Left lung (tissue), 10 donors: ENCODE measurements around the gene FGF2. TPM values are rescaled to one million over a fixed set of nuclear protein-coding genes. Genes with fewer than 3 reads are reported as not detected.
"Not testable (repeated sequence)": the region's sequence is repeated elsewhere in the genome, so short reads cannot be mapped to it uniquely, and the experiment has no call there.

Experiments
- ATAC-seq: fragments of 200-7000 bp; cut with Tn5 transposase; one replicate; pipeline ENCODE4 v1.9.1; 2020; ENCODE audit warnings: moderate library complexity
- DNase-seq, 4 donors: peaks; one replicate each; pipeline ENCODE4 v3.0.0-alpha.2; 2013 to 2020
- H3K27ac ChIP-seq, 2 donors: fragments of 200-600 bp; sonication (generic) in 1 of 2; one replicate each; pipeline versions ENCODE4 v1.5.0 to v1.8.0; 2020 to 2021
- H3K27me3 ChIP-seq, 2 donors: fragments of 200-600 bp; sonication (generic) in 1 of 2; one replicate each; pipeline versions ENCODE4 v1.5.0 to v1.8.0; 2020 to 2021
- H3K36me3 ChIP-seq, 2 donors: fragments of 200-600 bp; sonication (generic) in 1 of 2; one replicate each; pipeline versions ENCODE4 v1.5.0 to v1.8.0; 2020 to 2021
- H3K4me1 ChIP-seq, 2 donors: fragments of 200-600 bp; one replicate each; pipeline ENCODE4 v1.8.0; 2021
- H3K4me3 ChIP-seq, 2 donors: fragments of 200-600 bp; sonication (generic) in 1 of 2; one replicate each; pipeline versions ENCODE4 v1.5.0 to v1.8.0; 2020 to 2021; ENCODE audit warnings: mild to moderate bottlenecking in 1 of 2
- H3K9me3 ChIP-seq, 2 donors: fragments of 200-600 bp; sonication (generic) in 1 of 2; one replicate each; pipeline versions ENCODE4 v1.5.0 to v1.8.0; 2020 to 2021
- intact Hi-C, 2 donors: fragments of 100-400 bp; cut with DNase I; formaldehyde crosslinking; loops; one replicate each; pipeline versions ENCODE4 v1.11.2 to v1.14.2; 2022
- polyA plus RNA-seq, 6 donors: library from polyadenylated mRNA; unstranded; fragments of 120-200 nt; gene quantifications; one replicate each; pipeline ENCODE4 v1.2.1, GENCODE V29; 2013; ENCODE audit not compliant: insufficient read length in 6 of 6
- total RNA-seq, 2 donors: library from RNA; stranded (reverse); fragmentation: NEBNext Ultra II Directional; extraction: Animal tissue kit (Norgen Biotek cat#: 25700); gene quantifications; one replicate each; pipeline ENCODE4 v1.2.1, GENCODE V29; 2021
- TF ChIP-seq, protein P1 (sequence below), 2 donors: fragments of 200-600 bp; sonication (generic) in 1 of 2; IDR thresholded peaks; one replicate each; pipeline versions ENCODE4 v1.5.0 to v1.8.0; 2021; ENCODE audit warnings: antibody characterized with exemption in 2 of 2
- donor health status: DM: no; HTN: yes; CAD: no.
- donor health status: DM: no; HTN: no; CAD: no.

Gene FGF2
- total and polyA plus RNA-seq, 8 donors: 6.5 to 14.7 (median 7.2) TPM

DNA sequence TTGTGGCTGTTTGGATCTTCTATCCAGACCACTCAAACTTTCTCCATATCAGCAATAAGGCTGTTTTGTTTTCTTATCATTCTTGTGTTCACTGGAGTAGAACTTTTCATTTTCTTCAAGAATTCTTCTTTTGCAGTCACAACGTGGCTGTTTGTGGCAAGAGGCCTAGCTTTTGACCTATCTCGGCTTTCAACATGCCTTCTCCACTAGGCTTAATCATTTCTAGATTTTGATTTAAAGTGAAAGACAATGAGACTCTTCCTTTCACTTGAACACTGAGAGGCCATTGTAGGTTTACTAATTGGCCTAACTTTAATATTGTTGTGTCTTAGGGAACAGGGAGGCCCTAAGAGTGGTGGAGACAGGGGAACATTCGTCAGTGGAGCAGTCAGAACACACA is 19.1 kb downstream of the FGF2 start:
- H3K27me3 ChIP-seq: no peaks in the 10 kb centered on the region
- H3K4me3 ChIP-seq: no peak overlapping the region
- TF ChIP-seq, protein P1, sequence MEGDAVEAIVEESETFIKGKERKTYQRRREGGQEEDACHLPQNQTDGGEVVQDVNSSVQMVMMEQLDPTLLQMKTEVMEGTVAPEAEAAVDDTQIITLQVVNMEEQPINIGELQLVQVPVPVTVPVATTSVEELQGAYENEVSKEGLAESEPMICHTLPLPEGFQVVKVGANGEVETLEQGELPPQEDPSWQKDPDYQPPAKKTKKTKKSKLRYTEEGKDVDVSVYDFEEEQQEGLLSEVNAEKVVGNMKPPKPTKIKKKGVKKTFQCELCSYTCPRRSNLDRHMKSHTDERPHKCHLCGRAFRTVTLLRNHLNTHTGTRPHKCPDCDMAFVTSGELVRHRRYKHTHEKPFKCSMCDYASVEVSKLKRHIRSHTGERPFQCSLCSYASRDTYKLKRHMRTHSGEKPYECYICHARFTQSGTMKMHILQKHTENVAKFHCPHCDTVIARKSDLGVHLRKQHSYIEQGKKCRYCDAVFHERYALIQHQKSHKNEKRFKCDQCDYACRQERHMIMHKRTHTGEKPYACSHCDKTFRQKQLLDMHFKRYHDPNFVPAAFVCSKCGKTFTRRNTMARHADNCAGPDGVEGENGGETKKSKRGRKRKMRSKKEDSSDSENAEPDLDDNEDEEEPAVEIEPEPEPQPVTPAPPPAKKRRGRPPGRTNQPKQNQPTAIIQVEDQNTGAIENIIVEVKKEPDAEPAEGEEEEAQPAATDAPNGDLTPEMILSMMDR (IDR thresholded peaks at IDR 0.05): no peak
- ATAC-seq (no peak), DNase-seq (no peak)
- H3K4me1 ChIP-seq: no peaks in the 10 kb centered on the region
- H3K9me3 ChIP-seq: no peaks in the 10 kb centered on the region
- H3K36me3 ChIP-seq: no peaks in the 10 kb centered on the region
- intact Hi-C loops: no loop called here
- no peak overlapping the region for H3K27ac ChIP-seq

DNA sequence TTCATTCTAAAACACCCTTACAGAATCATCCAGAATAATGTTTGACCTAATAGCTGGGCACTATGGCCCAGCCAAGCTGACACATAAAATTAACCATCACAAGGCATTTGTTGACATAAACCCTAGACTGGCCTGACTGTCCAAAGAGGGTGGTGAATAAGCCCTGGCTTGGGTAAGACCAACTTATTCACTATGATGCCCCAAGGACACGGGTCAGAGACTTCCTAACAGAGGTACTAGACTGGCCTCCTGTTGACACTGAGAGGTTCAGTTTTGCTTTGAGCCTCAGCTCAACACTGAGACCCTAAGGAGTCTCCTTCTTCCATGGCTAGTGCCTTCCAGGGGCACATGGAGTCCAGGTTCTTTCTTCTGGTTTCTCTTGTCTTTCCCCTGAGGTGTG is 21.3 kb downstream of the FGF2 start:
- H3K9me3 ChIP-seq: no peaks in the 10 kb centered on the region
- H3K4me1 ChIP-seq: no peaks in the 10 kb centered on the region
- no peak overlapping the region for H3K4me3 ChIP-seq
- no peaks in the 10 kb centered on the region for H3K27me3 ChIP-seq
- TF ChIP-seq, protein P1 (IDR thresholded peaks at IDR 0.05): no peak
- H3K27ac ChIP-seq: no peak overlapping the region
- intact Hi-C loops: no loop called here
- ATAC-seq (no peak), DNase-seq (no peak)
- no peaks in the 10 kb centered on the region for H3K36me3 ChIP-seq

DNA sequence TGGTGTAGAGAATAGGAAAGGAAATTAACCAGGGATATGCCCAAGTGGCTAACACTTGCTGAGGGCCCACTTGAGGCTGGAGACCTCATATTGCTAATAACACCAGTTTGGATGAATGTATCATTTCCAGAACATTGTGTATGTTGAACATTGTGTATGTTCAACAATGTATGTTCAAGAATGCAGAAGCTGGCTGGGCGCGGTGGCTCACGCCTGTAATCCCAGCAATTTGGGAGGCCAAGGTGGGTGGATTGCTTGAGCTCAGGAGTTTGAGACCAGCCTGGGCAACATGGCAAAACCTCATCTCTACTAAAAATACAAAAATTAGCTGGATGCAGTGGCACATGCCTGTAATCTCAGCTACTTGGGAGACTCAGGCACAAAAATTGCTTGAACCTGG is 23.2 kb downstream of the FGF2 start:
- ATAC-seq, H3K27ac ChIP-seq, H3K4me3 ChIP-seq, H3K4me1 ChIP-seq, H3K9me3 ChIP-seq, DNase-seq, H3K36me3 ChIP-seq, intact Hi-C loops, H3K27me3 ChIP-seq: not testable (repeated sequence)

DNA sequence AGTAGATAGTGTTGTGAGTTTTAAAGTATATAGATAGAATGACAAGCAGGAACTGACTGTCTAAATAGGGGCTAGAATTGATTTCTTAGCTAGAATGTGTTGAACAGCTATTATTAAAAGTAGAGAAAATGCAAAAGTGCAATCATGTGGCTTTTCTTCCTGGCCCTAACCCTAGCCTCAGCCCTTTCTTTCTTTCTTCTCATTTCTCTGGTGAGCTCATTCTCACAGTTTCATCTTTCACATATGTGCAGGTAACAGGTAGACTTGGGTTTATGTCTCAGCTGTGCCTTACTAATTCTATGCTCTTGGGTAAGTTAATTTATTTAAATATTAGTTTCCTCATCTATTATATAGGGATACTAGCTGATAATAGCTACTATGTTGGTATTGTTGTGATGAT is 24.9 kb downstream of the FGF2 start:
- DNase-seq (no peak), ATAC-seq (no peak)
- H3K36me3 ChIP-seq: no peaks in the 10 kb centered on the region
- no peak overlapping the region for H3K27ac ChIP-seq
- H3K4me3 ChIP-seq: no peak overlapping the region
- peaks cover 0 to 6% of the 10 kb centered on the region in 2 donors for H3K4me1 ChIP-seq
- H3K27me3 ChIP-seq: no peaks in the 10 kb centered on the region
- TF ChIP-seq, protein P1 (IDR thresholded peaks at IDR 0.05): no peak
- intact Hi-C loops: no loop called here
- H3K9me3 ChIP-seq: no peaks in the 10 kb centered on the region

DNA sequence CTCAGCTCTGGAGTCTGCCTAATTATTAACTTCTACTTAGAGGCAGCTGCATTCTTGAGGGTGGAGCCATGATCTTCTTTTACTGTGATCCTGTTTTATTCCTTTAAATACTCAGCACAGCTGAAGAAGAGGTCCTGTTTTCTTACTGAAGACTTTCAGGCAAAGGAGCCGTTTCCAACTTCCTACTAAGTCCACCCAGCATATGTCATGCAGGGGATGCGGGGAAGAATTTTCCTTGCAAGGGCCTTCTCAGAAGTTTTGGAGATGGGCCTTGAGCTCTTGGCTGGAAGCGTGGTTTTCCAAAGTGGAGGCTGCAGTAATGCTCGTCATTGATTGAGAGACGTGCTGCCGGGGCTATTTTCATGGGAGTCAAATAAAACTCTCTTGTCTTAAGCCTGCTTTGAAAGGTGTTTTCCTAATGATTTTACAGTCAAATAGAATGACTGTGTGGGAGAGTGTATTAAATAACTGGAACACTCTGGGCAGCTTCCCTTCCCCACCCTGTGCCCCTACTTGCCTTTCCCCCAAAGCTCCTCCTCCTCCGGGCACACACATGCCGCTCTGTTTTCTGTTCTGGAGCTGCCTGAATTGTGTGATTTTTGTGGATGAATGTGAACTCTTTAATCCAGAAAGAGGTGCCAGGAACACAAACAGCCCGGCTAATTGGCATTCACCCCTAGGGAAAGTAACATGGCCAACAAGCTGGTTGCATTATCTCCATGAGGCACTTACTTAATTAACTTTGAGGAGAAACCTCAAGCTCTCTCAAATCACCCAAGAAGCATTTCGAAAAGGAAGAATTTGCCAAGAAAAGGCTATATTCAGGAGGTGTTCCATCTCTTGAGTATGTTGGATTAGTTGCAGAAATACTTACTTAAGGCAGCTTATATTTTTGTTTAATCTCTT is 28.1 kb downstream of the FGF2 start:
- H3K4me1 ChIP-seq: peaks cover 0 to 6% of the 10 kb centered on the region in 2 donors
- no peaks in the 10 kb centered on the region for H3K36me3 ChIP-seq
- peak in 2 of 4 donors; percentile 49 to 50 for DNase-seq
- ATAC-seq: peak; percentile 84
- TF ChIP-seq, protein P1 (IDR thresholded peaks at IDR 0.05): no peak
- intact Hi-C loops: no loop called here
- no peaks in the 10 kb centered on the region for H3K9me3 ChIP-seq
- no peaks in the 10 kb centered on the region for H3K27me3 ChIP-seq
- H3K4me3 ChIP-seq: no peak overlapping the region
- H3K27ac ChIP-seq: peak overlapping the region; percentile 25 to 72
